ENCODE results near the gene C1orf105. TPM values are rescaled to one million over a fixed set of nuclear protein-coding genes. Genes with fewer than 3 reads are reported as not detected.

The C1orf105 gene
- total and polyA plus RNA-seq, 2 of the 8 experiments (the other 6 are each of a cell fraction or from before 2014, with no cell fraction given) = not detected

GRCh38 chr1:172468296-172468695 is 47.8 kb downstream of the C1orf105 start:
- no peak overlapping the region for H3K14ac ChIP-seq (ENCODE audit: insufficient read length)
- no peak overlapping the region for H4K91ac ChIP-seq (replicated peaks; ENCODE audit: insufficient read length, low read length)
- no peaks in the 10 kb centered on the region for H3K9me3 ChIP-seq (ENCODE audit: insufficient read depth in 2 of 2, low read depth in 1 of 2, low read length in 1 of 2)
- no peaks in the 10 kb centered on the region for H3K27me3 ChIP-seq (replicated peaks in 1 of 4; ENCODE audit: control insufficient read depth in 3 of 4, extremely low read depth in 1 of 4, insufficient read depth in 3 of 4, low read length in 3 of 4)
- WGBS, 2 experiments (ENCODE audit: extremely low coverage in 1 of 2, insufficient coverage in 1 of 2, insufficient read length in 1 of 2, insufficient replicate concordance in 2 of 2, low coverage in 1 of 2, low lambda C conversion rate in 2 of 2, missing lambda C conversion rate in 1 of 2) = 90% methylated on average over 5 of the region's 5 CpGs; no CpG with 5 or more reads in 1 of the 2 experiments
- no peaks in the 10 kb centered on the region for H4K20me1 ChIP-seq (replicated peaks in 1 of 2; ENCODE audit: control insufficient read depth in 1 of 2, insufficient read depth in 2 of 2, low read length in 2 of 2)
- H2BK12ac ChIP-seq (ENCODE audit: low read depth, low read length) = no peak overlapping the region
- H3K4ac ChIP-seq (replicated peaks; ENCODE audit: insufficient read length, low read depth, low read length) = no peak overlapping the region
- CTCF ChIA-PET (ENCODE audit: partially characterized antibody) = interaction anchor here (1.0 to 1.6 kb wide), 3 partner anchors 18 to 508 kb away, joined by 3 to 4 read pairs (median 3); no protein-coding TSS in a partner anchor
- TF ChIP-seq SP2 (IDR thresholded peaks at IDR 0.05; ENCODE audit: low read length) = no peak
- TF ChIP-seq HDAC6 (IDR thresholded peaks at IDR 0.05; ENCODE audit: low read depth, low read length) = no peak
- no peak for TF ChIP-seq KDM1A (IDR thresholded peaks at IDR 0.05; ENCODE audit: borderline replicate concordance, low read length)
- no peak for TF ChIP-seq BRCA1 (IDR thresholded peaks at IDR 0.05; ENCODE audit: low read depth, low read length)
- no peak for TF ChIP-seq KDM4A (IDR thresholded peaks at IDR 0.05; ENCODE audit: low read depth, low read length, severe bottlenecking)
- no peak for TF ChIP-seq CHD1 (IDR thresholded peaks at IDR 0.05; ENCODE audit: low read depth, low read length)
- TF ChIP-seq POLR2A (IDR thresholded peaks at IDR 0.05; ENCODE audit: control extremely low read depth in 1 of 2, low read depth in 2 of 2, low read length in 2 of 2) = no peak
- TF ChIP-seq KDM5A (IDR thresholded peaks at IDR 0.05; ENCODE audit: low read length) = no peak
- TF ChIP-seq EZH2 (IDR thresholded peaks at IDR 0.05; ENCODE audit: low read depth, low read length, severe bottlenecking) = no peak
- no peak for TF ChIP-seq MAFK (IDR thresholded peaks at IDR 0.05; ENCODE audit: low read depth, low read length)
- no peak for TF ChIP-seq POLR2AphosphoS5 (IDR thresholded peaks at IDR 0.05; ENCODE audit: low read depth, low read length)
- no peak overlapping the region for H2AFZ ChIP-seq (ENCODE audit: low read length)
- H2BK15ac ChIP-seq (ENCODE audit: low read length) = no peak overlapping the region
- POLR2A ChIA-PET (ENCODE audit: partially characterized antibody) = no interaction called here
- no peaks in the 10 kb centered on the region for H3K4me1 ChIP-seq (replicated peaks in 1 of 4; ENCODE audit: control insufficient read depth in 3 of 4, insufficient read depth in 4 of 4, low read length in 3 of 4)
- no peaks in the 10 kb centered on the region for H3K79me1 ChIP-seq (ENCODE audit: low read depth, low read length)
- H3K4me2 ChIP-seq (ENCODE audit: insufficient read depth in 1 of 2, low read depth in 2 of 2, low read length in 2 of 2) = no peak overlapping the region
- FAIRE-seq (no peak), DNase-seq (ENCODE audit: low read depth in 1 of 2, low spot score in 2 of 2) (no peak)
- no peak overlapping the region for H4K8ac ChIP-seq (ENCODE audit: extremely low read depth, insufficient read depth, low read length)
- no peak overlapping the region for H4K5ac ChIP-seq (ENCODE audit: insufficient read length, low read depth, low read length)
- no peak overlapping the region for H3K23ac ChIP-seq (ENCODE audit: insufficient read length)
- no peak overlapping the region for H3K4me3 ChIP-seq (ENCODE audit: extremely low read depth in 1 of 4, insufficient read depth in 2 of 4, low read depth in 3 of 4, low read length in 4 of 4)
- no peaks in the 10 kb centered on the region for H3K36me3 ChIP-seq (ENCODE audit: control insufficient read depth in 2 of 4, insufficient read depth in 4 of 4, low read length in 3 of 4)
- no peak overlapping the region for H3K9ac ChIP-seq (replicated peaks in 1 of 4; ENCODE audit: extremely low read depth in 1 of 4, low read depth in 3 of 4, low read length in 3 of 4)
- no peak overlapping the region for H2BK5ac ChIP-seq (ENCODE audit: low read depth, low read length)
- H2BK20ac ChIP-seq (ENCODE audit: low read length) = no peak overlapping the region
- no peaks in the 10 kb centered on the region; the same call in 1 of the 2 replicates for H3K23me2 ChIP-seq (ENCODE audit: low read depth, low read length)
- no peak overlapping the region for H3K27ac ChIP-seq (ENCODE audit: low read depth, low read length)
- no peak overlapping the region for H2BK120ac ChIP-seq (replicated peaks; ENCODE audit: low read depth, low read length)
- H3K18ac ChIP-seq (ENCODE audit: extremely low read depth, low read length) = no peak overlapping the region
- no peaks in the 10 kb centered on the region for H3K79me2 ChIP-seq (ENCODE audit: control insufficient read depth in 1 of 2, insufficient read depth in 2 of 2, low read length in 2 of 2)
- H2AK5ac ChIP-seq (ENCODE audit: low read depth, low read length) = no peak overlapping the region
- no peak overlapping the region for H3K56ac ChIP-seq (replicated peaks; ENCODE audit: insufficient read length, low read depth, low read length)
